OCI-LY7 (cell line): ENCODE results near the gene SYT2. TPM values are rescaled to one million over a fixed set of nuclear protein-coding genes. Genes with fewer than 3 reads are reported as not detected.
"Not testable (repeated sequence)": the region's sequence is repeated elsewhere in the genome, so short reads cannot be mapped to it uniquely, and the experiment has no call there.

Source experiments
- BruUV-seq: library from RNA; stranded (reverse); fragments of 400-500 nt; replicated peaks from 2 replicates; lab custom pipeline; 2021; lab: Mats Ljungman, UMichigan
- CTCF ChIA-PET: fragments of 300-600 bp; sonication (Branson Sonifier 250); formaldehyde crosslinking; loops from one replicate; lab custom pipeline; 2022; ENCODE audit warnings: antibody characterized with exemption; ENCODE audit not compliant: unreplicated experiment; lab: Charles Lee
- POLR2A ChIA-PET: fragments of 300-600 bp; sonication (Branson Sonifier 250); formaldehyde crosslinking; loops from one replicate; lab custom pipeline; 2022; ENCODE audit warnings: antibody characterized with exemption; lab: Charles Lee
- DNase-seq: peaks from one replicate; pipeline ENCODE4 v3.0.0-alpha.2; 2015; ENCODE audit warnings: low spot score
- H2AFZ ChIP-seq: fragments of 200-600 bp; sonication (generic), shearing (Covaris generic); 2 replicates; pipeline ENCODE4 v1.6.1; 2014; ENCODE audit warnings: mild to moderate bottlenecking, antibody characterized with exemption, low read length, moderate library complexity
- H3K27ac ChIP-seq: fragments of 200-600 bp; sonication (generic); 2 replicates; pipeline ENCODE4 v1.5.1; 2014; ENCODE audit warnings: mixed run types, low read depth, mild to moderate bottlenecking, moderate library complexity, low read length, inconsistent platforms; ENCODE audit not compliant: poor library complexity, severe bottlenecking
- H3K36me3 ChIP-seq: fragments of 200-600 bp; sonication (generic); 2 replicates; pipeline ENCODE4 v1.6.1; 2014; ENCODE audit warnings: mild to moderate bottlenecking, antibody characterized with exemption, low read length, moderate library complexity, mixed read lengths; ENCODE audit not compliant: insufficient read depth
- H3K4me1 ChIP-seq: fragments of 200-600 bp; sonication (generic); 2 replicates; pipeline ENCODE4 v1.5.1; 2014; ENCODE audit warnings: mild to moderate bottlenecking, low read length; ENCODE audit not compliant: insufficient read depth, poor library complexity, severe bottlenecking
- H3K4me2 ChIP-seq: fragments of 200-600 bp; sonication (generic); 2 replicates; pipeline ENCODE4 v1.6.1; 2014; ENCODE audit warnings: mild to moderate bottlenecking, low read length
- H3K4me3 ChIP-seq: fragments of 200-600 bp; sonication (generic); 2 replicates; pipeline ENCODE4 v1.5.1; 2014; ENCODE audit warnings: mild to moderate bottlenecking, low read depth, low read length; ENCODE audit not compliant: poor library complexity, severe bottlenecking
- H3K79me2 ChIP-seq: fragments of 200-600 bp; sonication (generic); 2 replicates; pipeline ENCODE4 v1.6.1; 2016; ENCODE audit warnings: low read depth, mild to moderate bottlenecking, low read length, moderate library complexity, mixed read lengths; ENCODE audit not compliant: insufficient read depth
- H3K9me2 ChIP-seq: fragments of 200-600 bp; sonication (generic); 2 replicates; pipeline ENCODE4 v1.6.1; 2016; ENCODE audit warnings: mild to moderate bottlenecking, low read length, mixed read lengths; ENCODE audit not compliant: insufficient read depth
- H3K9me3 ChIP-seq: fragments of 200-600 bp; sonication (generic); 2 replicates; pipeline ENCODE4 v1.6.1; 2014; ENCODE audit warnings: mild to moderate bottlenecking, mixed run types, low read length, mixed read lengths
- H4K20me1 ChIP-seq: fragments of 200-600 bp; sonication (generic); 2 replicates; pipeline ENCODE4 v1.6.1; 2014; ENCODE audit warnings: mild to moderate bottlenecking, antibody characterized with exemption, low read length, moderate library complexity, mixed read lengths; ENCODE audit not compliant: insufficient read depth
- CTCF ChIP-seq: fragments of 200-600 bp; sonication (generic); conservative IDR thresholded peaks from 2 replicates; pipeline ENCODE4 v1.5.1; 2014; ENCODE audit warnings: mild to moderate bottlenecking, antibody characterized with exemption, low read length, moderate library complexity, mixed read lengths
- EZH2phosphoT487 ChIP-seq: fragments of 200-600 bp; sonication (generic); IDR thresholded peaks from 2 replicates; pipeline ENCODE4 v1.6.1; 2018; ENCODE audit warnings: low read depth, borderline replicate concordance, mild to moderate bottlenecking, mixed run types, antibody characterized with exemption, low read length, moderate library complexity, mixed read lengths
- intact Hi-C: fragments of 100-400 bp; cut with micrococcal nuclease; formaldehyde crosslinking; loops from one replicate; pipeline ENCODE4 v1.10.0; 2022; ENCODE audit not compliant: unreplicated experiment
- total RNA-seq, 2 experiments: library from RNA; depleted of rRNA in 1 of 2; stranded (reverse); fragments of >200 nt in 1 of 2; shearing (Covaris generic) in 1 of 2; gene quantifications; 2 replicates each; pipeline ENCODE4 v1.2.3, GENCODE V29; 2014 to 2022

SYT2 gene
- total RNA-seq, 2 experiments from 2014 or later = not detected

DNA sequence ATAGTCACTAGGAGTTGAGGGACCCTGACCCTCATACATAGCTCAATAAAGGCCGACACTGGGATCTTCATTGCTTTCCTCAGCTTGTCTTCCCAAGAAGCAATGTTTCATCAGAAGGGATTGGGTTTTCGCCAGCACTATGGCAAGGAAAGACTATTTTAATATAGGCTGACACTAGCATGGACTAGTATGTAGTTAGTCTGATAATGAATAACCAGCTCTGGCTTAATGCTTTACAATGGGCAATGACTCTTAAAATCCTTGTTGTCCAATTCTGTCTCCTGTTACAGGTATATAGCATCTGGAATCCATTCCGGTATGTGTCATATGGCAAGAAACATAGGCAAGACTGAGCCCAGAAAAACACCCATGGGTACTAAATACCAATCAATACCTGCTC, 15.3 kb upstream of the SYT2 start:
- H3K36me3 ChIP-seq = no peaks in the 10 kb centered on the region
- TF ChIP-seq EZH2phosphoT487 (no peak), CTCF (no peak)
- H3K4me3 ChIP-seq = no peak overlapping the region
- no peak for DNase-seq
- H2AFZ ChIP-seq = no peak overlapping the region
- intact Hi-C loops = no loop called here
- no peaks in the 10 kb centered on the region for H4K20me1 ChIP-seq
- H3K9me3 ChIP-seq = no peaks in the 10 kb centered on the region
- CTCF ChIA-PET = no interaction called here
- no peaks in the 10 kb centered on the region for H3K79me2 ChIP-seq
- H3K4me1 ChIP-seq = no peaks in the 10 kb centered on the region
- BruUV-seq = no TSS peak
- no peak overlapping the region for H3K4me2 ChIP-seq
- POLR2A ChIA-PET = interaction anchor here (1.0 kb wide), 1 partner anchor 34 kb away, joined by 3 read pairs; no protein-coding TSS in a partner anchor
- no peak overlapping the region for H3K27ac ChIP-seq
- H3K9me2 ChIP-seq = no peaks in the 10 kb centered on the region

GRCh38 chr1:202723708-202724107, 13.5 kb upstream of the SYT2 start:
- H4K20me1 ChIP-seq = no peaks in the 10 kb centered on the region
- intact Hi-C loops = no loop called here
- H2AFZ ChIP-seq = no peak overlapping the region
- BruUV-seq = no TSS peak
- ChIA-PET POLR2A (interaction anchor here (0.6 kb wide), 1 partner anchor 370 kb away, joined by 3 read pairs; no protein-coding TSS in a partner anchor), CTCF (no interaction called here)
- H3K9me2 ChIP-seq = no peaks in the 10 kb centered on the region
- no peaks in the 10 kb centered on the region for H3K4me1 ChIP-seq
- no peaks in the 10 kb centered on the region for H3K9me3 ChIP-seq
- H3K79me2 ChIP-seq = no peaks in the 10 kb centered on the region
- H3K36me3 ChIP-seq = no peaks in the 10 kb centered on the region
- no peak for DNase-seq
- H3K4me2 ChIP-seq = no peak overlapping the region
- H3K4me3 ChIP-seq = no peak overlapping the region
- H3K27ac ChIP-seq = no peak overlapping the region
- TF ChIP-seq EZH2phosphoT487 = no peak
- TF ChIP-seq CTCF = no peak

DNA sequence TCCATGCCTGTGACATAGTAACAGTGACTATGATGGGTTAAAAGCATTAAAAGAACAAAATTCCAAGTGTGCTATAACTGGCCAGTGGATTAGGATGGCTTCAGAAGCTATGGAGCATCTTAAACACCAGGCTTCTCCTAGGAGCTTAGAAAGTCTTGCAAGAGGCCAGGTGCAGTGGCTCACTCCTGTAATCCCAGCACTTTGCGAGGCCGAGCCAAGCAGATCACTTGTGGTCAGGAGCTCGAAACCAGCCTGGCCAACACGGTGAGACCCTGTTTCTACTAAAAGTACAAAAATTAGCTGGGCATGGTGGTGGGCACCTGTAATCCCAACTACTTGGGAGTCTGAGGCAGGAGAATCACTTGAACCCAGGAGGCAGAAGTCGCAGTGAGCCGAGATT, 12.8 kb upstream of the SYT2 start:
- DNase-seq, H3K4me1 ChIP-seq, intact Hi-C loops, POLR2A ChIA-PET, CTCF ChIA-PET, H4K20me1 ChIP-seq, H2AFZ ChIP-seq, H3K4me2 ChIP-seq, H3K36me3 ChIP-seq, H3K4me3 ChIP-seq, H3K79me2 ChIP-seq, H3K27ac ChIP-seq, H3K9me3 ChIP-seq, BruUV-seq, H3K9me2 ChIP-seq: not testable (repeated sequence)
